HG03565 (cell line): ENCODE results near the gene F8.
"Not testable (repeated sequence)": the region's sequence is repeated elsewhere in the genome, so short reads cannot be mapped to it uniquely, and the experiment has no call there.

ENCODE experiments used
- ATAC-seq: cut with Tn5 transposase; IDR thresholded peaks from one replicate; pipeline ENCODE4 v1.9.1; 2021; ENCODE audit warnings: mild to moderate bottlenecking, moderate library complexity; ENCODE audit not compliant: unreplicated experiment

F8 gene

GRCh38 chrX:154886069-154886788 is 136.3 kb downstream of the F8 start, which contains the start of gene F8A1:
TSS of gene F8A1 (plus strand) at chrX:154886355. CDS start at chrX:154886375, 20 bp downstream.
- ATAC-seq: peak; percentile 56

GRCh38 chrX:154885549-154885948 is 137.0 kb downstream of the F8 start:
- ATAC-seq: not testable (repeated sequence)

GRCh38 chrX:154885057-154885456 is 137.5 kb downstream of the F8 start:
- ATAC-seq: not testable (repeated sequence)

DNA sequence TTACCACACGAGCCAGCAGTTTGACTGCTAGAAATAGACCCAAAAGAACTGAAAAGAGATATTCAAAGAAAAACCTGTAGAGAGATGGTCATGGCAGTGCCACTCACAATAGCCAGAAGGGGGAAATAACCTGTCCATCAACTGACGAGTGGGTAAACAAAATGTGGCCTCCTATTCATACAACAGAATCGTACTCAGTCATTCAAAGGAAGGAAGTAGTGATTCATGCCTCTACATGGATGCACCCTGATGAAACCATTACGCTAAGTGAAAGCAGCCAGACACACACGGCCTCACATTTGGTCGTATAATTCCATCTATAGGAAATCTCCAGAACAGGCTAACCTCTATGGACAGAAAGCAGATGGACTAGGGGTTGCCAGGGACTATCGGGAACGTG is 138.5 kb downstream of the F8 start:
- ATAC-seq: not testable (repeated sequence)

- ATAC-seq: no peak
These were observed 149.2 kb downstream of the F8 start for GRCh38 chrX:154873329-154873728.

DNA sequence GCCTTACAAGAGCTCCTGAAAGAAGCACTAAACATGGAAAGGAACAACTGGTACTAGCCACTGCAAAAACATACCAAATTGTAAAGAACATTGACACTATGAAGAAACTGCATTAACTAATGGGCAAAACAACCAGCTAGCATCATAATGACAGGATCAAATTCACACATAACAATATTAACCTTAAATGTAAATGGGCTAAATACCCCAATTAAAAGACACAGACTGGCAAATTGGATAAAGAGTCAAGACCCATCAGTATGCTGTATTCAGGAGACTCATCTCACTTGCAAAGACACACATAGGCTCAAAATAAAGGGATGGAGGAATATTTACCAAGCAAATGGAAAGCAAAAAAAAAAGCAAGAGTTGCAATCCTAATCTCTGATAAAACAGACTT is 154.0 kb downstream of the F8 start:
- ATAC-seq: not testable (repeated sequence)

DNA sequence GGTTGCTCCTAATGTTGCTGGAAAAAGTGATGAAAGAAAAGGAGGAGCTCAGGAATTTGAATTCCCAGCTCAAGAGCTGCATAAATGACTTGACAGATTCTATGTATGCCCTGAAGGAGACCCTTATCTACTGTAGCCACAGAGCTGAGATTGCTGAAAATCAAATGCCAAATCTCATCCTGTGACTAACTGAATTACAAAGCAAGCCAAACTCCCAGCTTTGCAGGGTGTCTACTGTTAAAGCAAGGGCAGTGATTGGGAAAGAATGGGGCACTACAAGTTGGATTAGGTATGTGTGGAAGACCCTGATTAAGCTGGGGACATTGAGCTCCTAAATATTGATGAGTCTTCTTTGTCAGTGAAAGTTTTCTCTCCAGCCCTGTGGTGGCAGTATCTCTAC is 167.3 kb downstream of the F8 start:
- ATAC-seq: no peak

GRCh38 chrX:154850957-154851611 is 171.4 kb downstream of the F8 start:
- no peak for ATAC-seq

- ATAC-seq: no peak
These were observed 181.7 kb downstream of the F8 start for GRCh38 chrX:154840856-154841255.

- no peak for ATAC-seq
These were observed 186.4 kb downstream of the F8 start for GRCh38 chrX:154836163-154836562.

DNA sequence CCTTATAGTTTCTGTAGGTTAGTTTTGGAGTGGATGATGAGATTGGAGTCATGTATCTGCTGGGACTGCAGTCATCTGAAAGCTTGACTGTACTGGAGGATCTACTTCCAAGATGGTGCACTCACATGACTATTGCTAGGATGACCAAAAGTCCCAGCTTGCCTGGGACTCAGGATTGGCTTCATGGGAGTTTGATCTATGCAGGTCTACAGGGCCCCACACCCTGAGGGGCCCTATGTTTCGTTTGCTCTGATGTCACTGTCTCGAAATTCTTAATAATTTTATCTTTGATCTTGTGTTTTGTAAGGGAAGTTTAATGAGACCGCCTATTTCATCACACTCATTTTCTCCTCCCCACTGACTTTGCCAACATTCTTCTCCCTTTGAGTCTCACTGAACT is 188.0 kb downstream of the F8 start, which contains the start of gene SMIM9:
TSS of gene SMIM9 (minus strand) at position 101 of the 400 bp plus-strand sequence. CDS start 3,806 bp downstream, outside the sequence.
- no peak for ATAC-seq

- ATAC-seq: no peak
These were observed 188.7 kb downstream of the F8 start for GRCh38 chrX:154833746-154834274.

- no peak for ATAC-seq
These were observed 192.5 kb downstream of the F8 start for GRCh38 chrX:154829926-154830442.

GRCh38 chrX:154829134-154829533 is 193.4 kb downstream of the F8 start:
- ATAC-seq: no peak

DNA sequence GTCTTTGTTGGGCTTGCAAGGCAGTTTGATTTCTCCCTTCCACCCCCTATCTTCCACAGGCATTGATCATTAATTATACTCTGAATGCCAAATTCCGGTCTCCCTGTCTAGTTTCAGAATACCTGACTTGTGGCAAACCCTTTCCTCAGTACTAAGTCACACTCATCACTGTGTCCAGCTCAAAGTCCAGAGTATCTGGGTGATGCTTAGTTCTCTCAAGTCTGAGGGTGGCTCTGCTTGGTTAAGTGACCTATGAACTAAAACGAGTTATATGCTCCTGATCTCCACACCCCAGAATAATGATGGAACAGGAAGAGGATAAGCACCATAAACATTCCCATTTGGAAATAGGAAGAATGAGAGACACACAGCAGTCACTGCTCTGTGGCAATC is 194.5 kb downstream of the F8 start:
- no peak for ATAC-seq

- peak; percentile 84 for ATAC-seq
These were observed 195.1 kb downstream of the F8 start for GRCh38 chrX:154827194-154828015.

GRCh38 chrX:154825586-154825985 is 196.9 kb downstream of the F8 start:
- ATAC-seq: not testable (repeated sequence)

- no peak for ATAC-seq
These were observed 197.9 kb downstream of the F8 start for GRCh38 chrX:154824638-154825037.

DNA sequence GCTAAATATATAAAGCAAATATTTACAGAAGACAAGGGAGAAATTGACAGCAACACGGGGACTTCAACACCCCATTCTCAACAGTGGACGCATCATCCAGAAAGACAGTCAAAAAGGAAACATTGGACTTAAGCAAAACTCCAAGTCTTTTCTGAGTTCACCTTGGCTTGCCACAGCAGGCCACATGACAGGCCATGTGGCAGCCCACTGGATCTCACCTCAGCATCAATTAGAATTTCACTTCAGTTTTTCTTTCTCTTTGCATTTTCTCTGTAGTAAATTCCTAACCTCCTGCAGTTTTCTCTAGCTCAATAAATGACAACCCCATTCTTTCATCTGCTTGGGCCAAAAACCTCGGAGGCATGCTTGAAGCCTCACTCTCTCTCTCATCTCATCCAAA is 200.5 kb downstream of the F8 start:
- ATAC-seq: no peak

- no peak for ATAC-seq
These were observed 201.0 kb downstream of the F8 start for GRCh38 chrX:154821523-154821922.

- no peak for ATAC-seq
These were observed 202.7 kb downstream of the F8 start for GRCh38 chrX:154819771-154820341.
